GM21528 (cell line): ENCODE results near the gene TCFL5.

Source experiments
- ATAC-seq: cut with Tn5 transposase; IDR thresholded peaks from one replicate; pipeline ENCODE4 v1.9.1; 2021; ENCODE audit warnings: mild to moderate bottlenecking, moderate library complexity; ENCODE audit not compliant: unreplicated experiment, low FRiP score

The TCFL5 gene

GRCh38 chr20:62801284-62802010 lies 60.2 kb downstream of the TCFL5 start:
- ATAC-seq, result no peak

- no peak for ATAC-seq
Measured at GRCh38 chr20:62800314-62801259, 61.0 kb downstream of the TCFL5 start.

- no peak for ATAC-seq
Measured at GRCh38 chr20:62799873-62800272, 61.7 kb downstream of the TCFL5 start.

DNA sequence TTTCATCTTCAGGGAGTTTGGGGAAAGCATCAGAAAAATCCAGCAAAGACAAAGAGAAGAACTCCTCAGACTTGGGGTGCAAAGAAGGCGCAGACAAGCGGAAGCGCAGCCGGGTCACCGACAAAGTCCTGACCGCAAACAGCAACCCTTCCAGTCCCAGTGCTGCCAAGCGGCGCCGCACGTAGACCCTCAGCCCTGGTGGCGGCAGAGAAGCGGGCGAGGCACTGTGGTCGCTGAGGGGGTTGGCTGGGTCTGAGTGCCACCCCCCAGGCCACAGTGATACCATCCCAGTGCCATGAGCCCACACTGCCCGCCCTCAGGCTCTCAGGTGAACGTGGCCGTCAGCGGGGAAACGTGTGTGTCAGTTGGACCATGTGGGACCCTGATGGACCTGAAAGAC lies 62.2 kb downstream of the TCFL5 start:
- no peak for ATAC-seq

DNA sequence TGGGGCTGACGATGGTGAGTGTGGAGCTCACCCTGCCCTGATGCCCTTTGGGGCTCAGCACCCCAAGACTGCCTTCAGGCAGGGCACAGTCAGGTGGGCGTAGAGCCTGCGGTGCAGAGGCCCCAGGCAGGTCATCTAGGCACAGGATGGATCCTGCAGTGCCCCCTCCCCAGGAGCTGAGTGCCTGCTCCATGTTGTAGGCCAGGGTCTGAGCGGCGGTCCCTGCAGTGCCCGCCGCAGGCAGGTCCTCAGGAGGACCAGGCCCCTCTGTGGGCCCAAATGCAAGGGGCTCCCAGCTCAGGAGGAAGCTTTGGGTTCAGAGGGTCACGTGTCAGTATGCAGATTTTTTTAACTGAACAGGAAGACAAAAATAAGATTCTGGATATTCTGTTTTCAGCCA lies 62.6 kb downstream of the TCFL5 start:
- no peak for ATAC-seq

DNA sequence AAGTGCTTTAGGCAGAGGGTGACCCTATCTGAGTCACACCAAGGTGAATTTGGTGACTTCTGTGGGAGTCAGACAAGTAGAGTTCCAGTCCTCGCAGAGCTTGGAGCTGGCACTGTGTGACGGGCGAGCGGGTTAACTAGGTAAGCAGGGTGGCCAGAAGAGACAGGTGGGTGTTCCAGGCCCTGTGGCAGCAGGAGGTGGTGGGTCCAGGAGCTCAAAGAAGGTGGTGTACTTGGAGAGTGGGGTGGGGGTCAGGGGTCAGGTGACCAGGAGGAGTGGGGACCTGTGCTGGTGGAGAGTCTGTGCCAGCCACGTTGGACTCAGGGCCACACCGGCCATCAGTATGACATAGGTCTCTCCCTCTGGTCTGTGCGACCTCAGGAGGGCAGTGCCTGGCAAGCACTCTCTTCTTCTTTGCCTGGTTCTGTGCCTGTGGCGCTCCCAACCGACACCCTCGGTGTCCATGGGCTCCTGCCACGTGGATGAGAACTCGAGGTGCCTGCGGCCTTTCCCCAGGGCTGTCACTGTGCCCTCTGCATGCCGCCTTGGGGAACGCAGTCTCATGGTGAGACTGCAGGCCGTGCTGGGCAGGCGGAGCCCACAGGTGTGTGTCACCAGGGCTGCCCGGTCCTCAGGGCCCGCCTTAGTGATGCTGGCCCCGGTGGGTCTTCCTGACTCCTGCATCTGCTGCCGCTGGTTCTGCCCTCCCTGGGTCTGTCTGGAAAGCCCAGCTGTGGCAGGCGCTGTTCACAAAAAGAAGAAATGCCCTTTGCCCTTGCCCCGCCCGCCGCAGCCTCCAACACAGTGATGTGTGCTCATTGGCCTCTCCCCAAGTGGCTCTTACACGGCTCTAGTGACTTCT lies 63.7 kb downstream of the TCFL5 start:
- ATAC-seq, result no peak

- peak; percentile 1 for ATAC-seq
Measured at GRCh38 chr20:62796699-62797491, 64.7 kb downstream of the TCFL5 start.

DNA sequence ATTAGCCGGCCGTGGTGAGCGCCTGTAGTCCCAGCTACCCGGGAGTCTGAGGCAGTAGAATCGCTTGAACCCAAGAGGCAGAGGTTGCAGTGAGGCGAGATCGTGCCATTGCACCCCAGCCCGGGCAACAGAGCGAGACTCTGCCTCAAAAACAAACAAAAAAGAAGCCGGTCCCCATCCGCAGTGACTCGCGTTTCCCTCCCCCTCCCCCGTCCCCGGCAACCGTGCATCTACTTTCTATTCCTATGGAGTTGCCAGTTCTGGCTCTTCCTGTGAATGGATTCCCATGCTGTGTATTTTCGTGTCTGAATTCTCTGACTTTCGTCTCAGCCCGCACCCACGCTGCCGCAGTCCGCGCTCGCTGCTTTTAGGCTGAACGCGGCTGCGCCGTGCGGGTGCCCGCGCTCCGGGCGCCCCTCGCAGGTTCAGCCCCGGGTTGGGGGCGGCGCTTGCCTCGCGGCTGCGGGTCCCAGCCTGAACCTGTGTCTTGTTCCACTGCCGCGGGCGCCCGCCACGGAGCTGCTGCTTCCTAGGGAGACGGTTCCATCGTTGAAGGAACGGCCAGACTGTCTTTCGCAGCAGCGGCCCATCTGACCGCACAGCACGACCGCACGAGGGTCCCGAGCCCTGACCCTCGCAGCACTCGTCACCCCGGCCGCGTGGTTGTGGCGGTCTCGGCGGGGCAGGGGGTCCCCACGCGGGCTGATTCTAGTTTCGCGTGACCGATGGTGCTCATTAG lies 66.4 kb downstream of the TCFL5 start:
- ATAC-seq, result no peak

DNA sequence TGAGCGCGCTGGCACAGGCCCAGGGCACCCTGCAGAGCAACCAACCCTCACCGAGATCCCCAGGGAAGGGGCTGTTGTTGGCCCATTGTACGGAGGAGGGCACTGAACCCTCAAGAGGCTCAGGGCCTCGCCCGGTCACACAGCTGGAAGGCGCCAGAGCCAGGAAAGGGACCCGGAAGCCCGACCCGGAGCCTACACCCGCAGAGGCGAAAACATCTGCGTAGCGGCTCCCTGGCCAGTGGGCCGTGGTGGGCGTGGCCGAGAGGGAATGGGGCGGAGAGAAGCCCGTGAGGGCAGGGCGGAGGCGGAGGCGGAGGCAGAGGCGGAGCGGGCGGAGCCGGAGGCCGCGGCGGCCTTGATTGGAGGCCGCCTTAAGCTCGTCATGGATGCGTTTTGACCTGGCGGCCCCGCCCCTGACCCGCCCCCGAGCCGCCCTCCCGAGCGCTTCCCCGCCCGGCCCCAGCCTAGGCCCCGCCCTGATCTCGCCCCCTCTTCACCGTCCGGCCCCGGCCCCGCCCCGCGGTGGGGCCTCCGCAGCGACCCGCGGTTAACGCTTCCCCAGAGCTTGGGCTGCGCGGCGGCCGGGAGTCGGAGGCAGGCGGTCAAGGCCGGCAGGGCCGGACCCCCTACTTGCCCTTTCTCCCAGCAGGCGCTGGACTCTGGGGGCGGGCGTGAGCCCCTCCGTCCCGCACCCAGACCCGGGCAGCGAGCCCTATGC lies 67.5 kb downstream of the TCFL5 start:
- peak; percentile 61 for ATAC-seq

GRCh38 chr20:62793757-62794006 lies 67.9 kb downstream of the TCFL5 start:
- ATAC-seq, result no peak

DNA sequence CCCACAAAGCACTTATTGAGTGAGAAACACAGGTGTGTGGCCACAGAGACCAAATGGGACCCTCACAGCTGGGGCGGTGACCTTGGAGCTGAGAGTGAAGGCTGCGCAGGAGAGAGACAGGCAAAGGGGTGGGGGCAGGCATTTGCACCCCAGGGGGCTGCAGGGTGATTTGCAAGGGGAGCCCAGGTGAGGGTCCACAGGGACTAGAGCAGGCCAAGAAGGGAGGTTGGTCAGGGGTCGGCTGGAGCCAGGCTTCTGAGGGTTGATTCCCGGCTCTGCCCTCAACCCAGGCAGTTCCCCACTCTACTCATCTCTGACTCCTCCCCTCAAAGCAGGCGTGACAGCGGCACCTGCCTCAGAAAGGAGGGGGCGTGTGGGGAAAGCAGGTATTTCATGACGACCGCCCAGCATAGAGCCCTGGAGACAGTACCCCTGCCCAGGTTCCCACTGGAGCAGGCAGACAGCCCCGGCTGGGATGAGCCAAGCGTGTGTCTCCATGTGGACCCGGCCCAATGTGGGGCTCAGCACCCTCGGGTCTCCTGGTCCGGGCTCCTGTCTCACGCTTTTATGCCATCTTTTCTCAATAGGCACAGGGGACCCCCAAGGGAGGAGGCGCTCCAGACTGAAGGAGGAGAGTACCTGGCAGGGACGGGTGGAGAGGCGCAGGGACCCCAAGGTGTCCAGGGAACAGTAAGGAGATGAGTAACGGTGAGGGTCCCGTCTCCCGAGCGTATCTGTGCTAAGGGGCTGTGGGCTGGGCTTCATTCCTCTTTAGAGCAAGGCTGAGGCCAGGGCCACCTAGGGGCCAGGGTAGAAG lies 68.5 kb downstream of the TCFL5 start:
- no peak for ATAC-seq

- ATAC-seq, result no peak
Measured at GRCh38 chr20:62792182-62792939, 69.3 kb downstream of the TCFL5 start.

GRCh38 chr20:62791301-62792181 lies 70.1 kb downstream of the TCFL5 start:
- ATAC-seq, result no peak
